LNCAP (cell line): Measurements from ENCODE around the gene DSP.

Experiments used
- TF ChIP-seq, protein P1 (sequence below): fragments of 450-650 bp; IDR thresholded peaks from 2 replicates; pipeline ENCODE4 v1.5.1; 2017; ENCODE audit warnings: mild to moderate bottlenecking

DSP gene

DNA sequence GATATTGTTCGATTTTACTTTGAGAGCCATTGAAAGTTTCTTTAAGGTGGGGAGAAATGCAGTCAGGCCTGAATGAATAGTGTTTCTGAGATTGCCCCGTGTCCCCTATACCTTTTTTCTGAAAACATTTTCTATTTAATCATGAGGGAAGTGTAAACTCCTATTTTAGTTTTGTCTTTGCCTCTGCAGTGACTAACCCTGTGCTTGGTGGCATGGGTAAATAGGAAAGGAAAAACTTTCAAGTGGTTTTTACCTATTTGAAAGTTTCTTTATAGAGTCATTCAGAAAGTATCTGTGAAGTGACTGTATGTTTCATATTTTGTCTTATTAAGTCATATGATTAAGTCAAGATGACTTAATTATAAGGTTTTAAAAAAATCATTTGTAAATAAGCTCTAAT, 63.0 kb downstream of the DSP start:
- TF ChIP-seq, protein P1, sequence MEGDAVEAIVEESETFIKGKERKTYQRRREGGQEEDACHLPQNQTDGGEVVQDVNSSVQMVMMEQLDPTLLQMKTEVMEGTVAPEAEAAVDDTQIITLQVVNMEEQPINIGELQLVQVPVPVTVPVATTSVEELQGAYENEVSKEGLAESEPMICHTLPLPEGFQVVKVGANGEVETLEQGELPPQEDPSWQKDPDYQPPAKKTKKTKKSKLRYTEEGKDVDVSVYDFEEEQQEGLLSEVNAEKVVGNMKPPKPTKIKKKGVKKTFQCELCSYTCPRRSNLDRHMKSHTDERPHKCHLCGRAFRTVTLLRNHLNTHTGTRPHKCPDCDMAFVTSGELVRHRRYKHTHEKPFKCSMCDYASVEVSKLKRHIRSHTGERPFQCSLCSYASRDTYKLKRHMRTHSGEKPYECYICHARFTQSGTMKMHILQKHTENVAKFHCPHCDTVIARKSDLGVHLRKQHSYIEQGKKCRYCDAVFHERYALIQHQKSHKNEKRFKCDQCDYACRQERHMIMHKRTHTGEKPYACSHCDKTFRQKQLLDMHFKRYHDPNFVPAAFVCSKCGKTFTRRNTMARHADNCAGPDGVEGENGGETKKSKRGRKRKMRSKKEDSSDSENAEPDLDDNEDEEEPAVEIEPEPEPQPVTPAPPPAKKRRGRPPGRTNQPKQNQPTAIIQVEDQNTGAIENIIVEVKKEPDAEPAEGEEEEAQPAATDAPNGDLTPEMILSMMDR, result no peak

DNA sequence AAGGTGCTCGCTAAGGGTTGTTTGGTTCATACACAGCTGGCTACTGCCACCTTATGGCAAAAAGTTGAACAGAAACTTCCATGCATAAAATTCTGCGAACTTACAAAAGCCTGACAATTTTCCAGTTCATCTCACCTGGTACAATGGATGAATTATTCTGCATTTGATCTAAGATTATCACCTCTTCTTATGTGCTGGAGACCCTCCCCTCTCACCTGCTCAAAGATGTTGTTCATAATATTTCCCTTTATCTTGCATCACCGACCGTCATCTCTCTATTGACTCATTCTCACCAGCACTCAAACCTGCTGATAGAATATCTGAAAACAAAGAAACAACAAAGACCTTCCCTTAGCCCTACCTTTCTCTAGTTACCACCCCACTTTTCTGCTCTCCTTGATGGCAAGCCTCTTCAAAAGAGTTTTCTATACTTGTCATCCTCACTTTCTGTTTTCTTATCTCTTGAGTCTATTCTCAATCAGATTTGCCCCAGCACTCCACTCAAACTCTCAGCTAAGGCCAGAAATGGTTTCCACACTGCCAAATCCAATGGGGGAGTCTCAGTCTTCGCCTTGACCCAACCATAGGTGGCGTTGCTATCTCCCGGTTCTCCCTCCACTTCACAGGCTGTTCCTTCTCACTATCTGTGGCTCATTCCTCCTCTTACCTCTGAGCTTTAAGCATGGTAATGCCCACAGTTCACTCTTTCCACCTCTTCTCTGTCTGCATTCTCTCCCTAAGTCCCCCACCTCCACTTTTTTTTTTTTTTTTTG, 74.3 kb downstream of the DSP start:
- TF ChIP-seq, protein P1, result peak; percentile 70

DNA sequence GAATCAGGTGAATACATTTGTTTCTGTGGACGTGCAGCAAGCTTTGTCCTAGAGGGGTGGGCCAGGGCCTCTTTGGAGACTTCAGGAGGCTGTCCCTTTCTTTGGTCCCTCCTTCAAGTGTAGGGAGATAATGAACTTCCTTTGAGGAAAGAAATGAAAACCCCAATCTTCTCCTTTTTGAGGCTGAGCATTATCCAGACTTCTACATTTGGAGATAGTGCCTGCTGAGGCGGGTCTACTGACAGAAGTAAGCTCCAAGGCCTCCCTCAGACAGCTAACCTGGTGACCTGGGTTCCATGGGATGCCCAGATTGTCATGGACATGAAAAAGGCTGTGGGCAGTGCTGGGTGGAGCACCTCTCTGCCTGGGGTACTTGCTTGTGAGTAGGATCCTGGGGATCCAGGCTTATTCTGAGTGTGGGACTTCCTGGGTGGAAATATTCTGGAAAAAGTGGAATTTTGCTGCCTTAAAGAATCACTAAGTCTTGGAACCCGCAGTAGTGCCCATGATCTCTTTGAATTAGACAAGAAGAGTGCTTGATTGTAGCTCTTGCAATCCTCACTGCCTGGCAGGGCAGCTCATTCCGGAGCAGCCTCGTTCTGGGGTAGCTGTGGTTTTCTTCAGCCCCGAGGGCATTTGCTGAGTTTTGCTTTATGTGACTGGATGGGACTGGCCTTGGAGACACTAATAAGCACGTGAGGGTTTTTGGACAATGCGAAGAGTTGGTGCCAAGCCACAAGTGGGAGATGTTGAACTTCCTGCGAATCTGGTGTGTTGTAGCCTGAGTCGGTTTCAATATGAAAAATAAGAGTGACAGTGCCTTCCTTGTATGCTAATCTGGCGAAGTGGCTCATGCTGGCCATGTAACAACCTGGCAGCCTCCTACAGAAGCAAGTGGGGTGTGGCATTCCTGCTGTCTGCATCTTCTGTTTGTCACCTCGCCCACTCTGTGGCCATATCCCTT, 76.6 kb downstream of the DSP start:
- TF ChIP-seq, protein P1, result no peak

DNA sequence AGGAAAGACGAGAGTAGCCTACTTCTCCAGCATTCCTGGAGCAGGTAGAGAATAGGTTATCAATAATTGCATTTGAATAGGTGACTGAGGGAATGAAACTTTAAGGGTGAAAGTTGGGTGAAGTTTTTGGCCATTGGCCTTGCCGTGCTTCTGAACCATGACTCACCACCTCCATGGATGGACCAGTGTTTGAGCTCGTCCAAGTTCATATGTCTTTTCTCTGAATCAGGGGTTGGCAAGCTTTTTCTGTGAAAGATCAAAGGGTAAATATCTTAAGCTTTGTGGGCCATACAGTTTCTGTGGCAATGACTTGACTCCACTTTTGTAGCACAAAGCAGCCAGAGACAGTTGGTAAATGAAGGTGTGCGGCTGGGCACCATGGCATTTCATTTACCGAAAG, 80.3 kb downstream of the DSP start:
- TF ChIP-seq, protein P1, result no peak

DNA sequence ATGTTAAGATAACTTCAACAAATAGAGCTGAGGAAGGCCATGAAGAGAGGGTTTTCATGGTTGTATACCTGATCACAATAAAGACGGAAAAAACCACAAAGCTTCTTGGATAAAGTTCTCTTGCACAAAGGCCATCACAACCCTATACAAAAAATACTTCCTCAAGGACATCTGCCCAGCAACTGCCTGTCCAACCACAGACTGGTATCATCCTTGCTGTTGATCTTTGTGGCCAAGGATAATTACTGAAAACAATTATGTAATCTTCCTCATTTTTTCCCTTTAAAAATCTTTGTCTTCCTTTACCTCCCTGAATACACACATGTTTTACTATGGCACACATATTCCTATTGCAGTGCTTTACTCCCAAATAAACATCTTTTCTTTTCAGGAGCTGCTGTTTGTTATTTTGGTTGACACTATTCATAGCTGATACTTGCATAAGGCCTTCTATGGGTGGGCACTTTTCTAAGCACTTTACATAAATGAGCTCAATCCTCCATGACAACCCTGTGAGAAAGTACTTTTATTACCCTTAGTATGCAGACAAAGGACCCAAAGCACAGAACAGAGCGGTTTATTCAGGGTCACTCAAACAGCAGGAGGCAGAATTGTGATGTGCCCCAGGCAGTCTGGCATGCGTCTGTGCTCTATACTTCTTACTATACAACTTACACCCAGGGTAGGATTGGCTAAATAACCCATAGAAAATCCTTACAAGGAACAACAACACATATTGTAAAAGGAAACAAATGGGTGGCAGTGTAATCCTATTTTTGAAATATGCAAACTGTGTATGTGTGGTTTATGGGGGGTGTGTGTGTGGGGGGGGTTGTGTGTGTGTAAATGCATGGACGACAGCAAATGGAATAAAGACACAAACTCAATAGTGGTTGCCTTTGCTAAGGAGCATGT, 83.6 kb downstream of the DSP start:
- TF ChIP-seq, protein P1, result peak; percentile 27; the same call in 1 of the 2 replicates

DNA sequence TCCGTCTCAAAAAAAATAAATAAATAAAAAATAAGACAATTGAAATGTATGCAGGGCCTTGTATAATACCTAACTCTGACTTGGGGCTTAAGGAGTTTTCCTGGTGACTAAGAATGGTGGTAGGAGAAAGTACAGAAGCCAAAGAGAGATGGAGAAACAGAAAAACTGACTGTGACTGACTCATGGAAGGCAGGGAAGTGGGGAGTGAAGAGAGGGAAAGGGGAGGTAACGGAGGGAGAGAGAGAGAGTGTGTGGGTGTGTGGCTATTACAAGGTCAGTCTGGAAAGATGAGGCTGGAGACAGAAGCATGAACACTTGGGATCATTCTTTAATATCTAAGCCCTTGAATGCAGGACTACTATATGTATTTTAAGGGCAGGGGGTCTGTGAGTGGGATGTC, 87.0 kb downstream of the DSP start:
- TF ChIP-seq, protein P1, result no peak

DNA sequence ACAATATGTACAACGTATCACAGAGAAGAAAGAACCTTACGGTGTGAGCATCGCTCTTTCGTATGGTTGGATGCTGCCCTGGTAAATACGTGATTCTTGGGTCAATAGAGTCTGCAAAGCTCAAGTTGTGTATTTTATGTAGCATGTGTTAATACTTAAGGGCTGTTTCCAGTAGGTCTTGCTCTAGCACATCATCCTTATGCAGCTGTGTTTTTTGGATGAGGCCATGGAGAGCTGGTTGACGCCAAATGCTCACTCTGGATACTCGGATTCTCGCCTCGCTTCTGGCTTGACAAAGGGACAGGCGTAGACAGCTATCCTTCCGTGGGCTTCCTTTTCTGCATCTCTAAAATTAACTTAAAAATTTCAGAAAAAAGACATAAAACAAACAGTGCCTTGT, 87.4 kb downstream of the DSP start:
- TF ChIP-seq, protein P1, result no peak
